Right lobe of liver (tissue), 6 donors: ENCODE results near the gene RALGAPB. TPM values are rescaled to one million over a fixed set of nuclear protein-coding genes. Genes with fewer than 3 reads are reported as not detected.

ENCODE experiments used
- ATAC-seq, 4 donors: fragments of 200-7000 bp; cut with Tn5 transposase; one replicate each; pipeline ENCODE4 v1.9.1; 2020; ENCODE audit warnings: mild to moderate bottlenecking in 4 of 4, moderate library complexity in 4 of 4
- DNase-seq, 3 donors: peaks; one replicate each; pipeline ENCODE4 v3.0.0-alpha.2; 2020
- H3K27ac ChIP-seq, 3 donors: fragments of 200-600 bp; one replicate each; pipeline ENCODE4 v1.8.0; 2022
- H3K27me3 ChIP-seq, 2 donors: fragments of 200-600 bp; one replicate each; pipeline ENCODE4 v1.8.0; 2022
- H3K36me3 ChIP-seq, 4 donors: fragments of 200-600 bp; sonication (generic) in 1 of 4; one replicate each; pipeline versions ENCODE4 v1.5.1 to v1.8.0; 2017 to 2022; ENCODE audit warnings: control low read depth in 1 of 4
- H3K4me1 ChIP-seq, 4 donors: fragments of 200-600 bp; sonication (generic) in 1 of 4; one replicate each; pipeline versions ENCODE4 v1.5.1 to v1.8.0; 2017 to 2022; ENCODE audit warnings: control low read depth in 1 of 4
- H3K4me3 ChIP-seq, 3 donors: fragments of 200-600 bp; one replicate each; pipeline ENCODE4 v1.8.0; 2022
- H3K9me3 ChIP-seq, 4 donors: fragments of 200-600 bp; sonication (generic) in 1 of 4; one replicate each; pipeline versions ENCODE4 v1.5.1 to v1.8.0; 2017 to 2022; ENCODE audit warnings: control low read depth in 1 of 4
- POLR2A ChIP-seq: fragments of 450-650 bp; IDR thresholded peaks from one replicate; pipeline ENCODE4 v1.6.1; 2017; ENCODE audit warnings: antibody characterized with exemption, mild to moderate bottlenecking
- WGBS: methylation state at CpG from one replicate; pipeline ENCODE4 v1.1.6; 2018; ENCODE audit warnings: low coverage, low lambda C conversion rate; ENCODE audit not compliant: insufficient coverage; ENCODE audit errors: missing lambda C conversion rate; 5-methylcytosine and 5-hydroxymethylcytosine counted together
- intact Hi-C, 2 donors: fragments of 100-400 bp; cut with DNase I; formaldehyde crosslinking; loops; one replicate each; pipeline versions ENCODE4 v1.11.2 to v1.14.1; 2022
- total RNA-seq, 6 experiments: library from RNA; depleted of rRNA in 2 of 6; stranded (reverse); fragments of >200 nt in 2 of 6; fragmentation: NEBNext Ultra II Directional in 3 of 6; extraction: Animal tissue kit (Norgen Biotek cat#: 25700) in 3 of 6; gene quantifications; one replicate each; pipeline versions ENCODE4 v1.1.0 to v1.2.4, GENCODE V29; 2016 to 2023
- TF ChIP-seq, protein P1 (sequence below), 4 donors: fragments of 200-600 bp in 3 of 4; fragments of 450-650 bp in 1 of 4; IDR thresholded peaks; one replicate each; pipeline versions ENCODE4 v1.5.1 to v1.8.0; 2016 to 2022; ENCODE audit warnings: antibody characterized with exemption in 4 of 4, mild to moderate bottlenecking in 2 of 4
- donor health status: DM: no; HTN: yes; CAD: no.
- donor health status: DM: no; HTN: no; CAD: no.
- donor health status: DM: no; HTN: no; CAD: no.
- donor health status: DM: no; HTN: yes; CAD: no.
- donor health status: DM: no; HTN: yes; CAD: no.

The RALGAPB gene
- total RNA-seq, 6 experiments from 2014 or later = 9.7 to 16.0 (median 12.9) TPM

DNA sequence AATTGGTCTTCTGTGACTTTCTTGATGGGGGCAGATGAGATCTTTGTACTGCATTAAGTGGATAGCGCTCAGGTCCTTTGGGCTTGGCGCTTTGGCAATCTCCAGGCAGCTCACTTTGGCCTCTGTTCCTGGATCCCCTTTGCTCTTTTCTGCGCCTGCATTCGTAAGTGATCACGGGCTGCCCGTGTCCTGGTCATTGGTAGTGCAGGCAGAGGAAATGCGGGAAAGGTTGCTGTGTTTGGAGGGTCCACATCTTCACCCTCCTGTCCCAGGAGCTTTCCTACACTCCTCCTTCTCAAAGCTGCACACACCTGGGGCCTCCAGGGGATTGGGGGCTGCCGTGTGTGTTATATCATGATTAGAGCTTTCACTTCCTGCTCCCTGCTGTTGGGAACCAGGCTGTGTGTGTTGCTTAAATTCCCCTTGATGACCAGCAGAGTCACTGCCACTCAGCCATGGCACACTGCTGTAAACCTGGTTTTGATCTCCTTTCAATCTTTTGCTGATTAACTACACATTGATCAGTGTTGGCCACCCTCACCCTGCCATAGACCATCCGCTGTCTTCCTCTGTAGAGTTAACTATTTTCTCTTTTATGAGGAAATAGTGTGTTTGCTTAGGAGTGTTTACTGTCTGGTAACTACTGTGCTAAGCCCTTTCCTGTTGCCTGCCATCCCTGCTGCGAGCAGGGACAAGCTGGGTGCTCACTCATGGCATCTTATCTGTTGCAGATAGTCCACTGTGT is 24.5 kb upstream of the RALGAPB start:
- TF ChIP-seq, protein P1, sequence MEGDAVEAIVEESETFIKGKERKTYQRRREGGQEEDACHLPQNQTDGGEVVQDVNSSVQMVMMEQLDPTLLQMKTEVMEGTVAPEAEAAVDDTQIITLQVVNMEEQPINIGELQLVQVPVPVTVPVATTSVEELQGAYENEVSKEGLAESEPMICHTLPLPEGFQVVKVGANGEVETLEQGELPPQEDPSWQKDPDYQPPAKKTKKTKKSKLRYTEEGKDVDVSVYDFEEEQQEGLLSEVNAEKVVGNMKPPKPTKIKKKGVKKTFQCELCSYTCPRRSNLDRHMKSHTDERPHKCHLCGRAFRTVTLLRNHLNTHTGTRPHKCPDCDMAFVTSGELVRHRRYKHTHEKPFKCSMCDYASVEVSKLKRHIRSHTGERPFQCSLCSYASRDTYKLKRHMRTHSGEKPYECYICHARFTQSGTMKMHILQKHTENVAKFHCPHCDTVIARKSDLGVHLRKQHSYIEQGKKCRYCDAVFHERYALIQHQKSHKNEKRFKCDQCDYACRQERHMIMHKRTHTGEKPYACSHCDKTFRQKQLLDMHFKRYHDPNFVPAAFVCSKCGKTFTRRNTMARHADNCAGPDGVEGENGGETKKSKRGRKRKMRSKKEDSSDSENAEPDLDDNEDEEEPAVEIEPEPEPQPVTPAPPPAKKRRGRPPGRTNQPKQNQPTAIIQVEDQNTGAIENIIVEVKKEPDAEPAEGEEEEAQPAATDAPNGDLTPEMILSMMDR (IDR thresholded peaks at IDR 0.05) = peak in 1 of 4 donors; percentile 10
- TF ChIP-seq POLR2A = peak; percentile 49

DNA sequence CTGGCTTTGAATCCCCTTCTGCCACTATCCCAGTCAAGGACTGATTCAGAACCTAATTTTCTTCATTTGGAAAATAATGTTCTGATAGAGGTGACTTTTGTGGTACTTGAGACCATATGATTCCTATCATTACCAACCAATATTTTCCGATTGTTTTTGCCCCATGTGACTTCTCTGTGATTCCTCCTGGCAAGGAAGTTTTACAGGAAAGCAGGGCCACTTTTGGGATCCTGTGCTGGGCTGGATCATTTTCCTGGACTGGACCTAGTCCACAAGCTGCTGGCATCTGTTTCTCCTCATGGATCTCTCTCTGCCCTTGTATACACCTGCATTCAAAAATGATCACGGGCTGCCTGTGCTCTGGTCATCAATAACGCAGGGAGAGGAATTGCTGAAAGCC is 23.6 kb upstream of the RALGAPB start:
- intact Hi-C loops = no loop called here
- Histone ChIP-seq H3K27ac (no peak overlapping the region), H3K27me3 (no peaks in the 10 kb centered on the region), H3K36me3 (peaks cover 0 to 21% (median under 1%) of the 10 kb centered on the region in 4 donors), H3K4me3 (no peak overlapping the region), H3K9me3 (no peaks in the 10 kb centered on the region), H3K4me1 (peaks cover 0 to 17% (median 7%) of the 10 kb centered on the region in 4 donors)
- TF ChIP-seq, protein P1 (IDR thresholded peaks at IDR 0.05) = no peak
- no peak for TF ChIP-seq POLR2A
- DNase-seq (no peak), ATAC-seq (no peak)
- WGBS = 76% methylated on average over 3 of the region's 3 CpGs

More for the DNA sequence above, 24.5 kb upstream of the RALGAPB start:
- peak in 2 of 3 donors; percentile 43 to 57 for DNase-seq
- intact Hi-C loops = no loop called here
- 40% methylated on average over 10 of the region's 10 CpGs for WGBS
- Histone ChIP-seq H3K27me3 (no peaks in the 10 kb centered on the region), H3K4me1 (peaks cover 0 to 17% (median 7%) of the 10 kb centered on the region in 4 donors), H3K36me3 (peaks cover 0 to 21% (median under 1%) of the 10 kb centered on the region in 4 donors), H3K9me3 (no peaks in the 10 kb centered on the region), H3K27ac (peak overlapping the region; percentile 32 to 51 (median 43)), H3K4me3 (peak overlapping the region; percentile 14 to 95 (median 95))
- ATAC-seq = peak; percentile 64 to 75 (median 71)

DNA sequence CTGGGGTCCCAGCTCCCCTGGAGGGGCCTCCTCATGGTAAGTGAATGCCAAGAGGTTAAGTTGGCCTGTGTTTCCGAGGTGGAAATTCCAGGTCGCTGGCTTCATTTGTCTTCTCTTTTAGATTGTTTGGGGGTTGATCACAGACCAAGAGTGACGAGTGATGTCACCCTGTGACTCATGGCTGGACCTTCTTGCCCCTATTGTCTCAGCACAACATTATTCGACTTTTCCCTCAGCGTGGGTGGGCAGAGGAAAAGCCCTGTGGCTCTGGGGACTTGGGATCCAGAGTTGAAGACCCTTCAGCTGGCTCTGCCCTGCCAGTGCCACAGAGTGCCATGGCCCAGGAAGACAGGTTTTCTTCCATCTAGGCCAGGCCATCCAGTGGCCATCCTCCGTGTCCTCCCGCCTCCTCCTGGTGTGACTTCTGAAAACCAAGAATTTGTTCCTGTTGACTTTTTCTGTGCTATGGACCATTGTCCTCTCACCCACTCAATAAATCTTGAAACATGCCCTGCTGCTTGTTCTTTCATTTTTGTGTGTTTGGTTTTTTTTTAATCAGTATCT is 22.1 kb upstream of the RALGAPB start:
- intact Hi-C loops = no loop called here
- Histone ChIP-seq H3K27me3 (no peaks in the 10 kb centered on the region), H3K4me1 (peaks cover 0 to 17% (median 7%) of the 10 kb centered on the region in 4 donors), H3K36me3 (peaks cover 0 to 21% (median under 1%) of the 10 kb centered on the region in 4 donors), H3K4me3 (no peak overlapping the region), H3K9me3 (no peaks in the 10 kb centered on the region), H3K27ac (no peak overlapping the region)
- TF ChIP-seq, protein P1 (IDR thresholded peaks at IDR 0.05) = no peak
- no peak for TF ChIP-seq POLR2A
- DNase-seq (no peak), ATAC-seq (no peak)
- no CpG with 5 or more reads among the region's 7 CpGs for WGBS

DNA sequence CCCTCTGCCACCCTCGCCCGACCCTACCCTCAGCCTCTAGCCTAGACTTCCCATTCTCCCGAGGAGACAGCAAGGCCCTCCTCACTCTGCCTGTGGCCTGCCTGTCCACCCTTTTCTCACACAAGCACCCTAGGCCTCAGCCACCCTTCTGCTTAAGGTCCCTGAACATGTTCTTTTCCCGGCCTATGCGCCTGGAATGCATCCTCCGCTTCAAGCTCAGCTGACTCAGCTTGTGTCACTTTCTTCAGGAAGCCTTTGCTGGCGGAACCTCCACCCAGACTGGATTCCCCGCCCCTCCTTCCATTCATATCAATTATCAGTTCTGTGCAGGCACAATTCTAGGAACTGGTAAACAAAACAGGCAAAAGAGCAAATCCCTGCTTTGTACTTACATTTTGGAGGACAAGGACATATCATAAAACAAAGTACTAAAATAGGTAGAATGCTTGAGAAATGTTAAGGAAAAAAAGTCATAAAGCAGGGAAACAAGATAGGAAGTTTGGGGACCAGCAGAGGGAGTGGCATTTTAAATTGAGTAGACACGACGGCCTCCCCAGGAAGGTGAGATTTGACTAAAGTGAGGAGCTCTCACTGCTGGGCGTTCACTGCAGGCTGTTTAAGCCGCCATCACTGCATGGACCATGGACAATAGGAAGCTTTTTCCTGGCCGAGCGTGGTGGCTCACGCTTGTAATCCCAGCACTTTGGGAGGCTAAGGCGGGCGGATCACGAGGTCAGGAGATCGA is 19.6 kb upstream of the RALGAPB start:
- TF ChIP-seq, protein P1 (IDR thresholded peaks at IDR 0.05) = no peak
- TF ChIP-seq POLR2A = no peak
- H3K36me3 ChIP-seq = peaks cover 0 to 21% (median under 1%) of the 10 kb centered on the region in 4 donors
- ATAC-seq (peak; percentile 18 to 57 (median 38)), DNase-seq (peak in 1 of 3 donors; percentile 40)
- intact Hi-C loops = no loop called here
- WGBS = 71% methylated on average over 15 of the region's 19 CpGs
- peaks cover 0 to 8% (median 3%) of the 10 kb centered on the region in 4 donors for H3K4me1 ChIP-seq
- no peaks in the 10 kb centered on the region for H3K9me3 ChIP-seq
- no peaks in the 10 kb centered on the region for H3K27me3 ChIP-seq
- no peak overlapping the region for H3K4me3 ChIP-seq
- peak overlapping the region in 1 of 3 donors; percentile 2 for H3K27ac ChIP-seq
